GM12891 (cell line): ENCODE results near the gene FANCD2.

Source experiments
- POLR2AphosphoS5 ChIP-seq: IDR thresholded peaks from 2 replicates; pipeline ENCODE4 v1.6.1; 2011; ENCODE audit warnings: low read depth, low read length, control low read depth
- POU2F2 ChIP-seq: IDR thresholded peaks from 2 replicates; pipeline ENCODE4 v1.6.1; 2011; ENCODE audit warnings: low read depth, mild to moderate bottlenecking, control low read depth, low read length, moderate library complexity
- TAF1 ChIP-seq: IDR thresholded peaks from 2 replicates; pipeline ENCODE4 v1.6.1; 2011; ENCODE audit warnings: low read depth, low read length, control low read depth

GRCh38 chr3:10119376-10119775, 93.1 kb downstream of the FANCD2 start:
- TF ChIP-seq POLR2AphosphoS5 (no peak), TAF1 (no peak), POU2F2 (no peak)
